IMR-90 (cell line): ENCODE measurements around the gene SORD.
"Not testable (repeated sequence)": the region's sequence is repeated elsewhere in the genome, so short reads cannot be mapped to it uniquely, and the experiment has no call there.

Experiments used
- POLR2A ChIP-seq: IDR thresholded peaks from 2 replicates; pipeline ENCODE4 v1.6.1; 2012; ENCODE audit warnings: mild to moderate bottlenecking, low read depth, low read length
- RCOR1 ChIP-seq: IDR thresholded peaks from 2 replicates; pipeline ENCODE4 v1.6.1; 2012; ENCODE audit warnings: mild to moderate bottlenecking, low read length, improper control_type of control experiment; ENCODE audit not compliant: insufficient replicate concordance
- RFX5 ChIP-seq: IDR thresholded peaks from 2 replicates; pipeline ENCODE4 v1.8.0; 2012; ENCODE audit warnings: low read depth, mild to moderate bottlenecking, low read length, moderate library complexity

- not testable (repeated sequence) for TF ChIP-seq RCOR1, RFX5, POLR2A
These were observed 2.6 kb downstream of the SORD start for GRCh38 chr15:45025627-45026026.
